Measurements from ENCODE around the gene PAQR3.

The PAQR3 gene

GRCh38 chr4:78862314-78862737 is 76.9 kb downstream of the PAQR3 start:
- no peak for DNase-seq (ENCODE audit: low read depth)

Data from activated T-cell treated with anti-CD3 and anti-CD28 coated beads for 24 hours (primary cell).